Activated T-helper 1 cell treated with anti-CD3 and anti-CD28 coated beads, Interleukin-12 subunit alpha, Interleukin-12 subunit beta, Interleukin-2, Interleukin-4 antibody, amounts not matched to agents 30 ng/mL and 10 ng/mL and 1 ng/mL, durations not matched to agents 14 hours and 24 hours and 36 hours (primary cell): ENCODE results near the gene LHFPL3. TPM values are rescaled to one million over a fixed set of nuclear protein-coding genes. Genes with fewer than 3 reads are reported as not detected.

Source experiments
- DNase-seq: peaks from one replicate; pipeline ENCODE4 v3.0.0; 2021; ENCODE audit warnings: low spot score
- H3K27ac Mint-ChIP-seq: one replicate; pipeline ENCODE4 v1.8.0; 2021; ENCODE audit warnings: mild to moderate bottlenecking, mixed read lengths
- H3K27me3 Mint-ChIP-seq: one replicate; pipeline ENCODE4 v1.8.0; 2022; ENCODE audit warnings: mild to moderate bottlenecking, moderate library complexity, mixed read lengths; ENCODE audit not compliant: insufficient read depth
- H3K36me3 Mint-ChIP-seq: one replicate; pipeline ENCODE4 v1.8.0; 2021; ENCODE audit warnings: low read depth, mixed read lengths
- H3K4me1 Mint-ChIP-seq: one replicate; pipeline ENCODE4 v1.8.0; 2021; ENCODE audit warnings: low read depth, mixed read lengths
- H3K4me3 Mint-ChIP-seq: one replicate; pipeline ENCODE4 v1.8.0; 2021; ENCODE audit warnings: mild to moderate bottlenecking, moderate library complexity, mixed read lengths
- H3K9me3 Mint-ChIP-seq: one replicate; pipeline ENCODE4 v1.8.0; 2021; ENCODE audit warnings: mixed read lengths
- intact Hi-C: fragments of 100-400 bp; cut with micrococcal nuclease; formaldehyde crosslinking; loops from one replicate; pipeline ENCODE4 v1.15.1; 2024
- total RNA-seq: library from RNA; stranded (reverse); gene quantifications from 2 replicates; pipeline ENCODE4 v1.2.3, GENCODE V29; 2022

LHFPL3 gene
- total RNA-seq, 1 donor from 2014 or later = not detected

DNA sequence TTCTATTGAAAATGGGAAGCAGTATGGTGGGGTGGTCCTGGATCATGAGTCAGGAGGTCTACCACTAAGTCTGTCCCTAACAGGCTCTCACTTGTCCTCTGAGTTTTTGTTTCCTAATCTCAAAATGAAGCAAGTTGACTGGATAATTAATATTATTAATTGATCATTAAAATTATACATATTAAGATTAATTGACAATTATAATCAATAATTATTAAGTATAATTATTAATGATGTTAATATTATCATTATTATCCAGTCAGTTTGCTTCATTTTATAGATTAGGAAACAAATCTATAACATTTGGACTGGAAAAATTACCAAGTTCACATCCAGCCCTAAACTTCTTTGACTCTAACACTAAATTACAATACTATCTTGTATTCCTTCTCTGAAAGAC, 511.4 kb downstream of the LHFPL3 start:
- no peaks in the 10 kb centered on the region for H3K9me3 Mint-ChIP-seq
- intact Hi-C loops = no loop called here
- H3K27ac Mint-ChIP-seq = no peak overlapping the region
- no peaks in the 10 kb centered on the region for H3K4me1 Mint-ChIP-seq
- no peak overlapping the region for H3K4me3 Mint-ChIP-seq
- peaks cover 12% of the 10 kb centered on the region for H3K27me3 Mint-ChIP-seq
- H3K36me3 Mint-ChIP-seq = no peaks in the 10 kb centered on the region
- DNase-seq = no peak

DNA sequence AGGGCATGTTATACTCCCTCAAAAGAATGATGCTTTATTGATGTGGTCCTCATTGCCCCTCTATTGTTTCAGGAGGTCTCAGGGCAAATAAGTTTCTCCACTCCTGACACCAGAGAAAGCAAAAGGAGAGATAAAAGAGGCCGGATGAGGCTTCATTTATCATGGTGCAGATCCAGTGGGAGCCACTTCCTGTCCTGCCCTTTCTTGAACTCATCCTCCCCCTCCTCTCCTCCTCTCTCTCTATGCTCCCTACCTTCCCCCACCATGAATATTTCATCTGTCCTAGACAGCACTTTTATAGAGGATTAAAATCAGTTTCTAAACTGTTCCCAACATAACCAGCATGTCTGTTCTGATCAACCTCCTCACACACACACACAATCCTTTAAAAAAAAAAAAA, 513.4 kb downstream of the LHFPL3 start:
- Mint-ChIP-seq H3K36me3 (no peaks in the 10 kb centered on the region), H3K27me3 (peaks cover 19% of the 10 kb centered on the region)
- intact Hi-C loops = no loop called here

DNA sequence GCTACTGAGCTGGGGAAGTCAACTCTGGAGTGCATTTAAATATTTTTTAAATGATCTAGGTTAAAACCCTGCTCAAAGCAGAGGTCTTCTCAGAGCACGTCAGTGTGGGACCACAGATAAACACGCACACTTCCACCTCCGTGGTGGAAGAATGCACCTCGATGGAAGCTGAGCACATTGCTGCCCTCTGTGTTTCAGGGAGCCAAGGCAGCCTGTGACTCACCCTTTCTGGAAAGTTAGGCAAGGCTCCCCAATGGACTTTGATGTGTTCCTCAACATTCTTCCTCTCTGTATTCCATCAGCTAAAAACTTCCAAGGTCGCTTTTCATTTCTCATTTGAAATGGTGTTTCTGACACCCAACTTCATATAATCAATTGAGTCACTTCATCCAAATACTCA, 514.8 kb downstream of the LHFPL3 start:
- no peak overlapping the region for H3K4me3 Mint-ChIP-seq
- no peak for DNase-seq
- H3K9me3 Mint-ChIP-seq = no peaks in the 10 kb centered on the region
- peaks cover 16% of the 10 kb centered on the region for H3K27me3 Mint-ChIP-seq
- intact Hi-C loops = no loop called here
- no peaks in the 10 kb centered on the region for H3K4me1 Mint-ChIP-seq
- H3K36me3 Mint-ChIP-seq = no peaks in the 10 kb centered on the region
- no peak overlapping the region for H3K27ac Mint-ChIP-seq

More for the DNA sequence above, 513.4 kb downstream of the LHFPL3 start:
- no peak for DNase-seq
- Mint-ChIP-seq H3K27ac (no peak overlapping the region), H3K4me1 (no peaks in the 10 kb centered on the region), H3K9me3 (no peaks in the 10 kb centered on the region), H3K4me3 (no peak overlapping the region)

DNA sequence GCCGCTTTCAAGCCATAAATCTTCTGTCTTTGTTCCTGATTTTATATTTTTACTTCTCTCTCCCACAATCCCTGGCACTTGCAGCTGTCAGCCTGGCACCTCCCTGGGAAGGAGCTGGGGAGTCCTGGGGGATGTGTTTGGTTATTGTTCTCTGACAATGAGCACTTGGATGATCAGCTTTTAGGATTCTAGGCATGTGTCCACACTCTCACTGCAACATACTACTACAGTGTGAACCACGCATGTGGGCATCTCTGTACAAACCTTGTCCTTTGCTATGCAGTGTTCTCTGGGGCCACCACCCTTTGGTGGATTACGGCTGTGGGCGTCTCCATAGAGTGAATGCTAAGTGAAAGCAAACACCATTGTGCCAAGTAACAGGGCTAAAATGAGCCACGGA, 517.2 kb downstream of the LHFPL3 start:
- no peaks in the 10 kb centered on the region for H3K4me1 Mint-ChIP-seq
- DNase-seq = no peak
- H3K36me3 Mint-ChIP-seq = no peaks in the 10 kb centered on the region
- no peak overlapping the region for H3K4me3 Mint-ChIP-seq
- H3K27me3 Mint-ChIP-seq = peaks cover 16% of the 10 kb centered on the region
- no peaks in the 10 kb centered on the region for H3K9me3 Mint-ChIP-seq
- intact Hi-C loops = loop anchor here (5.0 kb wide), 1 partner anchor 1273 kb away; no protein-coding TSS in a partner anchor
- H3K27ac Mint-ChIP-seq = no peak overlapping the region

DNA sequence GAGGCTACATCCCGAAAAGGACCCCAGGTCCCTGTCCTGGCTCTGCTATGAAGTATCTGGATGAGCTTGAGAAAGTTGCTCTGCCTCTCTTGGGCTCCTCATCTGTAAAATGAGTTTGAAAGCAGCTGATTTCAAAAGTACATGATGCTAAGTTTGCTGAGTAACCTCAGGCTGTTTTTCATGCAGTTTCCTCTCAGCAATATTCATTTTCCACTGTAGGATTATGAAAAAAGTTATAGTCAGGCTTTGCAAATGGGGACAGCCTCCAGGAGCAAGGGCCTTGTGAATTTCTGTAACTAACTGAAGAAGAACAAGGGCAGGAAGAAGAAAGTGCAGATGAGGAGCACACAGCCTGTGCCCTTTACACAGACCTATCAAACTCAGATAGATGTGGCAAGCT, 518.3 kb downstream of the LHFPL3 start:
- H3K9me3 Mint-ChIP-seq = no peaks in the 10 kb centered on the region
- H3K27me3 Mint-ChIP-seq = peaks cover 15% of the 10 kb centered on the region
- DNase-seq = no peak
- intact Hi-C loops = loop anchor here (5.0 kb wide), 1 partner anchor 1274 kb away; no protein-coding TSS in a partner anchor
- no peaks in the 10 kb centered on the region for H3K36me3 Mint-ChIP-seq
- H3K27ac Mint-ChIP-seq = no peak overlapping the region
- H3K4me3 Mint-ChIP-seq = no peak overlapping the region
- no peaks in the 10 kb centered on the region for H3K4me1 Mint-ChIP-seq

DNA sequence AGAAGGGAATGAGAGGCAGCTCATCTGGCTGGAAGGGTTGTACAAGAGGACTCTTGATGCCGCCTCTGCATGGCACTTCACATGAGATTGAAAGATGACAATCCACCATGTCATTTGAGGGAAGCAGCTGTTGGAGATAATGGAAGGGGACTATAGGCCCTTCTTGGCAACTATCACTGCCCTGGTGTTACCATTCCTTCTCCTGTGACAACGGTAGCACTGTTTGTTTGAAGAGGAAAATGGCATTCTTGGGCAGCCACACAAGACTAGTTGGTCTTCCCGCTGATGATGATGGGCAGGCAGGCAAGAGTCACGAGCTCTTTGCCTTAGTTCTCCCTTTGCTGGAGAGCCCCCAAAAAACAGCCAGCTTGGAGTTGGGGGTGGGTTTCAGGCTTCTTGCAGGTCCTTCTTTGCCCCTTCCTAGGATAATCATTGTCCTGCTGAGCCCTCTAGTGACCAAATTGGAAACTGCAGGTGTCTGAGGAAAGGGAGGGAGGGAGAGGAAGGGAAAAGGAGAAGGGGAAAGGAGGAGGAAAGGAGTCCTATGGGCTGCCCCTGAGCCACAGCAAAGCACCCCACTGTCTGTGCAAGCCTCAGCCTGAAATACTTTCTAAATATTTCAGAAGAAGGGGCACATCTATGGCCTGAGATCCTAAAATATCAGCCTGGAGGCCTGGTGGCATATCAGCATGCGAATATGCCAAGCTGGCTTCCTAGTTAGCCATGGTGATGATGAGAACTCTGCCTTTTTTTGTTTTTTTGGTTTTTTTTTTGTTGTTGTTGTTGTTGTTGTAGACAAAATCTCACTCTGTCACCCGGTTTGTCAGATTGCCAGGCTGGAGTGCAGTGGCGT, 520.0 kb downstream of the LHFPL3 start:
- Mint-ChIP-seq H3K27ac (no peak overlapping the region), H3K4me3 (no peak overlapping the region), H3K9me3 (no peaks in the 10 kb centered on the region), H3K4me1 (no peaks in the 10 kb centered on the region), H3K36me3 (no peaks in the 10 kb centered on the region), H3K27me3 (peaks cover 14% of the 10 kb centered on the region)
- DNase-seq = peak; percentile 19
- intact Hi-C loops = loop anchor here (1.0 to 5.0 kb wide), 4 partner anchors 205 to 1276 kb away; no protein-coding TSS in a partner anchor

DNA sequence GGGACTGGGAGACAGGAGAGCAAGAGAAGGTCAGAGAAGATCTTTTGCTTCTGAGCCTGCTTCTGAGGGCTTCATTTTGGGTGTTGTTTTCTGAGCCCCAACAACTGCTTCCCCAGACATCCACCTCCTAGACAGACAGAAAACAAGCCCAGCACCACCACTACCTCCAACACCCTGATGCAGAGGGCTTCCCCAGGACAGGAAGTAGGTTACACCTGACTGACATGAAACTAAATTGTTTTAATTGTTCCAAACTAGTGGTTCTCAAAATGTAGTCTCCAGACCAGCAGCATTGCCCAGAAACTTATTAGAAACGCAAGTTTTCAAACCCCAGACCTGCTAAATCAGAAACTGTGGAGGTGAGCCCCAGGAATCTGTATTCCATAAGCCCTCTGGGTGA, 522.0 kb downstream of the LHFPL3 start:
- Mint-ChIP-seq H3K9me3 (no peaks in the 10 kb centered on the region), H3K36me3 (no peaks in the 10 kb centered on the region), H3K4me3 (no peak overlapping the region), H3K27ac (no peak overlapping the region), H3K27me3 (peaks cover 11% of the 10 kb centered on the region), H3K4me1 (no peaks in the 10 kb centered on the region)
- no peak for DNase-seq
- intact Hi-C loops = no loop called here

DNA sequence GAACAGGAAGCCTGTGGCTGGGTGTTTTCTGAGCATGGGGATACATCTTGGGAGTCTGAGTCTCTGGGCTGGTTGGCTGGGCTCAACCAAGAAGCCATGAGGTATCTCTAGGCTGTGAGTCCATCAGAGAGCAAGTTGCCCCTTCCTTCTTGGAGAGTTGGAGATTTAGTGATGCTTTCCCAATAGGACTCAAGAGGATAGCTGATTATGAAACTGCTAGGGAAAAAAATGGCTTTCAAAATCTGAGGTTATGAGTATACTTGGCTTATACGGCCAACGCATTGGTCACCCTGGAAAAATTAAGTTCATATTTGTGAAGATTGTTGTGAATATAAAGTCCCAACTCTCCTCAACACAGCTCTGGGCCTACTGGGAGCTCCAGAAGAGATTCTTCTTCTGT, 522.9 kb downstream of the LHFPL3 start:
- intact Hi-C loops = no loop called here
- no peak overlapping the region for H3K27ac Mint-ChIP-seq

DNA sequence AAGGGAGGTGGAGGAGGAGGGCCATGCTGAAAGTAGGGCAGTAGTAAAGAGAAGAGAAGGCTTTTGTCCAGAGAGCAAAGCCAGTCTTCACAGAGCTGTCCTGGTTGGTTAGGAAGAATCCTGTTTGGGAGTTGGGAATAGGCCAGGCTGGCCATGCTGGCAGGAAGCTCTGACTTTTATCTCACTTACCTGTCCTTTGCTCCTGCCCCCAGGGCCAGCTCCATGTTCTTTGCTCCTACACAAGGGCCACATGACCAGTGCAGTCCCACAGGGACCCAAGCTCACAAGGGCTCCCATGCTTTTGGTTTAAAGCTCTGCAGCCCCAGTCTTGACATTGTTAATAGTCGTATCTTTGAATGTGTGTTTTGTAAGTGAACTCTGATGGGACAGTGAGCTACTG, 524.0 kb downstream of the LHFPL3 start:
- intact Hi-C loops = no loop called here
- Mint-ChIP-seq H3K4me1 (peaks cover 6% of the 10 kb centered on the region), H3K9me3 (no peaks in the 10 kb centered on the region), H3K36me3 (no peaks in the 10 kb centered on the region), H3K27me3 (peaks cover 5% of the 10 kb centered on the region), H3K4me3 (no peak overlapping the region), H3K27ac (peak overlapping the region; percentile 42)
- DNase-seq = no peak

More for the DNA sequence above, 522.9 kb downstream of the LHFPL3 start:
- DNase-seq = no peak
- Mint-ChIP-seq H3K9me3 (no peaks in the 10 kb centered on the region), H3K4me3 (no peak overlapping the region), H3K36me3 (no peaks in the 10 kb centered on the region), H3K4me1 (no peaks in the 10 kb centered on the region), H3K27me3 (peaks cover 11% of the 10 kb centered on the region)

DNA sequence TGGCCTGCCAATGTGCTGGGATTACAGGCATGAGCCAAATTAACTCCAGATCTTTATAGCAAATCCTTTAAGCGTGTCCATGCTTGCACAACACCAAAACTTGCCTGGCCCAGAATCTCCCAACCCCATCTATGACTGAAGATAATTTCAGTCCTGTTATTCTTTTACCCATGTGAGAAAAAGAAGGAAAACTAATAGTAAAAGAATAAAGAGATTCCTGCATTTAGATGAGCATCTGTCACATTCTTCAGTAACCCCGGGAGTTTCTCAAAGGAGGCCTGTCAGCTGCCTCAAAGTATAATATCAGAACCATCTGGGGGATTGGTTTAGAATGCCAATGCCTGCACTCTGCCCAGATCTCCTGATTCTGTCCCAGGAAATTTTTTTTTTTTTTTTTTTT, 527.5 kb downstream of the LHFPL3 start:
- Mint-ChIP-seq H3K9me3 (no peaks in the 10 kb centered on the region), H3K27me3 (peaks cover 8% of the 10 kb centered on the region), H3K4me1 (peaks cover 20% of the 10 kb centered on the region), H3K27ac (no peak overlapping the region), H3K36me3 (no peaks in the 10 kb centered on the region), H3K4me3 (no peak overlapping the region)
- no peak for DNase-seq
- intact Hi-C loops = no loop called here

DNA sequence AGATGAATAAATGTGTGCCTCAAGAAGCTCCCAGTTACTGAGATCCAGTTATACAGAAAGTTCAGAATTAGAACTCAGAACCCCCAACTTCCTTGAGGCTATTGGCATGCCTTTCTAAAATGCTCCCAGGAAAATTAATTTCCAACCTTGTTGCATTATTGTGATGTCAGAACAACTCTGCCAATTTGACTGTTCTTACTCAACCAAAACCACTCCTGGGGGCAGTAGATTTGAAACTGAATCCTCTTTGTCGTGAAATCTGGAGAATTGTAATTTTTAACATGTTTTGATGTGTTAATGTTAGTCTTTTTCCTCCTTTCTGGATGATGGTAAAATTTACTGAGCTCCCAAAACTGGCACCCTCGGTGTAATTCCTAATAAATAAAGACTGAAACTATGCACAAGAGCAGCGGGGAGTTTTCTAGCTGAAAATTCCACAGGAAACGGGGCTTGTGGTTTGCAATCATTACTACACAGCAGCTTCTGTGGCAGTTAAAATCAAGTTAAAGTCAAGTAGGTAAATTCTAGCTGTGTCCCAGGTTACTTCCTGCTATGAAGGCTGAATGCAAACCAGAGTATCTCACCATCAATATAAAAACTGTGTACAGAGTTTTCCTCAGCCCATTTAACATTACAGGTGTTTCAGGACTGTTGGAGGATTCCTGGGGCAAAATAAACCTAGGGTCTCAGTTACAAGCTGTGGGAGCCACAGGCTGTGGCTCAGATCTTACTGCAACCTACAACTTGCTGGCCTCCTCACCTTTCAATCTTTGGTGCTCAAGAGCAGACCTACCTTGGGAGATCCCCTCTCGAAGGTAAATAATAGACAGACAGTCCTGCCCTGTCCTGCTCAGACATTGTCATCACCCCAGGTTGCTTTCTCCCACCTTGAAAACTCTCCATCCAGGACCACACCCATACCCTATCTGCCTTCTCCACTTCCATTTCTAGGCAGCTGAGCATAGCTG, 529.3 kb downstream of the LHFPL3 start:
- Mint-ChIP-seq H3K27ac (no peak overlapping the region), H3K9me3 (no peaks in the 10 kb centered on the region), H3K27me3 (peaks cover 14% of the 10 kb centered on the region), H3K4me3 (no peak overlapping the region), H3K36me3 (no peaks in the 10 kb centered on the region), H3K4me1 (peaks cover 20% of the 10 kb centered on the region)
- intact Hi-C loops = no loop called here
- no peak for DNase-seq

DNA sequence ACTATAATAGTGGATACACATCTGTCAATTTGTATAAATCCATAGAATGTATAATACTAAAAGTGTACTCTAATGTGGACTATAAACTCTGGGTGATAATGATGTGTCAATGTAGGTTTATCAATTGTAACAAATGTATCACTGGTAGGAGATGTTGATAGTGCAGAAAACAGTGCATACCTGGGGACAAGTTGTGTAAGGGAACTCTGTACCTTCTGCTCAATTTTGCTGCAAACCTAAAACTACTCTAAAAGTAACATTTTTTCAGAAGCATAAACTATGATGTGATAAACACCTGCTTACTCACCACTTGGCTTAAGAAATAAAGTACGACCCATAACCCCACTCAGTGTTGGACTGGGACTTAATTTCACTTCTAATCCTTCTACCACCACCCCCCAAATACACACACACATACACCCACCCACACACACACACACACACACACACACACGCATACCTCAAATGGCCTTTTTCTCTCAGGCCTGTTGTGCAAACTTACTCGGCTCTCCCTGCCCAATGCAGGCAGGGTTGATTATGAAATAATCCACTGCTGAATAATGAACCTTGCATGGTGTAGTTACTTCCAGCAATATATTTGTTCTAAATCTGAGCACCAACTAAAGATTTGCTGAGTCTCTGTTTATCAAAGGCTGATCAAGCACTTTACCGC, 531.5 kb downstream of the LHFPL3 start:
- H3K4me1 Mint-ChIP-seq = peaks cover 20% of the 10 kb centered on the region
- no peak overlapping the region for H3K27ac Mint-ChIP-seq
- no peak for DNase-seq
- no peak overlapping the region for H3K4me3 Mint-ChIP-seq
- H3K36me3 Mint-ChIP-seq = no peaks in the 10 kb centered on the region
- intact Hi-C loops = no loop called here
- H3K9me3 Mint-ChIP-seq = no peaks in the 10 kb centered on the region
- H3K27me3 Mint-ChIP-seq = peaks cover 16% of the 10 kb centered on the region
